Epithelial cell of prostate (primary cell): ENCODE results near the gene CDK5RAP1.

Experiments
- DNase-seq: peaks from one replicate; pipeline ENCODE4 v3.0.0-alpha.2; 2011; ENCODE audit warnings: low read depth, low spot score
- H3K27ac ChIP-seq: fragments of 450-650 bp; 2 replicates; pipeline ENCODE4 v1.5.1; 2017; ENCODE audit warnings: mild to moderate bottlenecking

CDK5RAP1 gene

DNA sequence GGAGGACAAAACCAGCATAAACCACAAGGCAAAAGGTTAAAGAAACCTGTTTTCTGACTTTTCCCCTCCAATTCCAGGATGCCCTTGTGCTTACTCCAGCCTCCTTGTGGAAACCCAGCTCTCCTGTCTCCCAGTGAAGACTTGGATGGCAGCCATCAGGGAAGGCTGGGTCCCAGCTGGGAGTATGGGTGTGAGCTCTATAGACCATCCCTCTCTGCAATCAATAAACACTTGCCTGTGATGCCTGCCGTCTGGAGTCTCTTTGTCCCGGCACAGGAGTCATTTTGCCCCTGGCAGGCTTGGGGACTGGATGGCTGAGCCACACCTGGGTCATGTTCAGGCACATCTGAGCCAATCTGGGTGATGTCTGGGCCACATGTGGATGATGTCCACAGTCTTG, 91.7 kb downstream of the CDK5RAP1 start:
- DNase-seq, result no peak
- H3K27ac ChIP-seq, result no peak overlapping the region
